Measurements from ENCODE around the gene DGCR8. TPM values are rescaled to one million over a fixed set of nuclear protein-coding genes. Genes with fewer than 3 reads are reported as not detected.

The DGCR8 gene
- total RNA-seq, 1 experiment from 2014 or later, result 34.7 TPM

DNA sequence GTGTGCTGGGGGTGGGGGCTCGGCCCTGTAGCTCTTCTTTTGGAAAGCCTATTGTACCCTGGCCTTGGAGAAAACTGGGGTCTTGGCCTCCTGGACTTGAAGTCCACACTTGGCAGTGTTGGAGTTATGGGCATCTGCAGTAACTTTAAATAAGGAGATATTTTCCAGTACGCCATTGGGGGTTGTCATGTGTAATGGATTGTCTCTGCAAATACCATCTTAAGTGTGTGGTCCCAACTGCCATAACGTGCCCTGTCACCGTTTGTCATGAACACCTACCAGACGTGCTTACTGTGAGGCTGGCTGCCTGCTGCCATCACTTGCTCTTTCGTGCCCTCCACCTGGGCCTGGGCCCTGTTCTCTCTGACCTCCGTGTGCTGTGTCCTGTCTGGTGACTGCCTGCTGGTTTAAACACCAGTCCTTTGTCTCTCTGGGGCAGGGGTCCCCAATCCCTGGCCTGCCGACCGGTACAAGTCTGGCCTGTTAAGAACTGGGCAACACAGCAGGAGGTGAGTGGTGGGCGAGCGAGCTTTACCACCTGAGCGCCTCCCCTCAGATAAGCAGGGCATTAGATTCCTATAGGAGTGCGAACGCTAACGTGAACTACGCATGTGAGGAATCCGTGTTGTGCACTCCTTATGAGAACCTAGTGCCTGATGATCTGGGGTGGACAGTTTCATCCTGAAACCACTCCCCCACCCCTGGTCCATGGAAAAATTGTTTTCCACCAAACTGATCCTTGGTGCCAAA lies 48.0 kb downstream of the DGCR8 start:
- Histone ChIP-seq H3K79me2 (ENCODE audit: low read depth) (no peaks in the 10 kb centered on the region), H3K36me3 (ENCODE audit: low read depth) (no peaks in the 10 kb centered on the region), H3K9me3 (ENCODE audit: insufficient read depth, low read depth) (no peaks in the 10 kb centered on the region), H4K20me1 (ENCODE audit: insufficient read depth) (no peaks in the 10 kb centered on the region), H3F3A (ENCODE audit: insufficient read depth, low read depth) (peaks cover 8% of the 10 kb centered on the region; the same call in 1 of the 2 replicates), H3K4me1 (replicated peaks; ENCODE audit: insufficient read depth) (no peaks in the 10 kb centered on the region; the same call in 1 of the 2 replicates), H3K27ac (no peak overlapping the region), H2AFZ (no peak overlapping the region), H3K4me2 (no peak overlapping the region), H3K9me2 (ENCODE audit: insufficient read depth) (no peaks in the 10 kb centered on the region), H3K4me3 (no peak overlapping the region), H3K27me3 (ENCODE audit: insufficient read depth, low read depth) (no peaks in the 10 kb centered on the region)
- intact Hi-C loops (cut with micrococcal nuclease; ENCODE audit: unreplicated experiment), result no loop called here
- TF ChIP-seq EZH2 (IDR thresholded peaks at IDR 0.05; ENCODE audit: low read depth) (no peak), CTCF (conservative IDR thresholded peaks at IDR 0.05) (no peak)
- ChIA-PET CTCF (interaction anchor here (0.6 kb wide), 1 partner anchor 515 kb away, joined by 8 read pairs; no protein-coding TSS in a partner anchor), POLR2A (ENCODE audit: unreplicated experiment) (interaction anchor here (0.5 kb wide), 1 partner anchor 26 kb away, joined by 4 read pairs; no protein-coding TSS in a partner anchor)
- no TSS peak for BruUV-seq (replicated peaks)
- DNase-seq, result no peak

DNA sequence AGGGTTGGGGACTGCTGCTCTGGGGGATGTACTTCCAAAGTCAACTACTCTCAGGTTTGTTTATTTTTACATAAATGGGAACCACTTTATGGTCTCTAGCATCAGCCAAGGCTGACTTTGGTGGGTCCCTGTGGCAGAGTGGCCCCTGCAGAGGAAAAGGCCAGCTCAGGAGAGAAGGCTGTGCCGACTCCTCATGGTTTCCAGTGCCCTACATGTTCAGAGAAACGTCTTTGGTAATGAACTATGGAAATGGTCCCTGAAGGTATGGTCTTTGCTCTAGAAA lies 48.5 kb downstream of the DGCR8 start:
- DNase-seq, result no peak
- H4K20me1 ChIP-seq (ENCODE audit: insufficient read depth), result no peaks in the 10 kb centered on the region
- H2AFZ ChIP-seq, result no peak overlapping the region
- intact Hi-C loops (cut with micrococcal nuclease; ENCODE audit: unreplicated experiment), result no loop called here
- H3K4me1 ChIP-seq (replicated peaks; ENCODE audit: insufficient read depth), result no peaks in the 10 kb centered on the region; the same call in 1 of the 2 replicates
- H3F3A ChIP-seq (ENCODE audit: insufficient read depth, low read depth), result peaks cover 8% of the 10 kb centered on the region; the same call in 1 of the 2 replicates
- ChIA-PET POLR2A (ENCODE audit: unreplicated experiment) (no interaction called here), CTCF (interaction anchor here (0.6 kb wide), 1 partner anchor 514 kb away, joined by 8 read pairs; no protein-coding TSS in a partner anchor)
- no TSS peak for BruUV-seq (replicated peaks)
- H3K79me2 ChIP-seq (ENCODE audit: low read depth), result no peaks in the 10 kb centered on the region
- H3K27ac ChIP-seq, result no peak overlapping the region
- no peaks in the 10 kb centered on the region for H3K9me2 ChIP-seq (ENCODE audit: insufficient read depth)
- no peaks in the 10 kb centered on the region for H3K27me3 ChIP-seq (ENCODE audit: insufficient read depth, low read depth)
- TF ChIP-seq EZH2 (IDR thresholded peaks at IDR 0.05; ENCODE audit: low read depth), result no peak
- no peak for TF ChIP-seq CTCF (conservative IDR thresholded peaks at IDR 0.05)
- H3K36me3 ChIP-seq (ENCODE audit: low read depth), result no peaks in the 10 kb centered on the region
- H3K4me2 ChIP-seq, result no peak overlapping the region
- no peaks in the 10 kb centered on the region for H3K9me3 ChIP-seq (ENCODE audit: insufficient read depth, low read depth)
- H3K4me3 ChIP-seq, result no peak overlapping the region

- intact Hi-C loops (cut with micrococcal nuclease; ENCODE audit: unreplicated experiment), result no loop called here
- DNase-seq, result peak in 1 of 2 experiments; percentile 35
- no peak overlapping the region for H3K27ac ChIP-seq
- no peak overlapping the region for H2AFZ ChIP-seq
- BruUV-seq (replicated peaks), result TSS peak; percentile 18
- H3K4me1 ChIP-seq (replicated peaks; ENCODE audit: insufficient read depth), result no peaks in the 10 kb centered on the region; the same call in 1 of the 2 replicates
- no peak for TF ChIP-seq EZH2 (IDR thresholded peaks at IDR 0.05; ENCODE audit: low read depth)
- peak; percentile 45 for TF ChIP-seq CTCF (conservative IDR thresholded peaks at IDR 0.05)
- no peaks in the 10 kb centered on the region for H3K9me2 ChIP-seq (ENCODE audit: insufficient read depth)
- H3K79me2 ChIP-seq (ENCODE audit: low read depth), result no peaks in the 10 kb centered on the region
- H3K9me3 ChIP-seq (ENCODE audit: insufficient read depth, low read depth), result no peaks in the 10 kb centered on the region
- no peak overlapping the region for H3K4me3 ChIP-seq
- CTCF ChIA-PET, result interaction anchor here (0.6 kb wide), 1 partner anchor 79 kb away, joined by 5 read pairs; no protein-coding TSS in a partner anchor
- no peak overlapping the region for H3K4me2 ChIP-seq
- POLR2A ChIA-PET (ENCODE audit: unreplicated experiment), result no interaction called here
- peaks cover 8% of the 10 kb centered on the region; the same call in 1 of the 2 replicates for H3F3A ChIP-seq (ENCODE audit: insufficient read depth, low read depth)
- H4K20me1 ChIP-seq (ENCODE audit: insufficient read depth), result no peaks in the 10 kb centered on the region
- no peaks in the 10 kb centered on the region for H3K27me3 ChIP-seq (ENCODE audit: insufficient read depth, low read depth)
- no peaks in the 10 kb centered on the region for H3K36me3 ChIP-seq (ENCODE audit: low read depth)
These were observed 49.1 kb downstream of the DGCR8 start for GRCh38 chr22:20128902-20129746.

Measured in PC-9 (cell line).